GM21576 (cell line): Measurements from ENCODE around the gene KRTAP19-6.
"Not testable (repeated sequence)": the region's sequence is repeated elsewhere in the genome, so short reads cannot be mapped to it uniquely, and the experiment has no call there.

Source experiments
- ATAC-seq: cut with Tn5 transposase; IDR thresholded peaks from one replicate; pipeline ENCODE4 v1.9.1; 2021; ENCODE audit warnings: mild to moderate bottlenecking, moderate library complexity; ENCODE audit not compliant: unreplicated experiment

Gene KRTAP19-6

GRCh38 chr21:30541764-30542163, at the start of gene KRTAP19-6:
Gene KRTAP19-6, minus strand, starts transcription at chr21:30541864. Its CDS starts 31 bp downstream, at chr21:30541833.
- ATAC-seq = no peak

GRCh38 chr21:30590297-30590696, 48.6 kb upstream of the KRTAP19-6 start, which contains the start of gene KRTAP22-2:
Gene KRTAP22-2, minus strand, starts transcription at chr21:30590397.
- ATAC-seq = no peak

- ATAC-seq = no peak
These were observed 41.2 kb upstream of the KRTAP19-6 start for GRCh38 chr21:30582870-30583269.

- ATAC-seq = no peak
These were observed 38.5 kb upstream of the KRTAP19-6 start for GRCh38 chr21:30580132-30580531.

- no peak for ATAC-seq
These were observed 37.7 kb upstream of the KRTAP19-6 start for GRCh38 chr21:30579346-30579745.

GRCh38 chr21:30577766-30578165, 36.1 kb upstream of the KRTAP19-6 start:
- no peak for ATAC-seq

GRCh38 chr21:30567617-30568016, 26.0 kb upstream of the KRTAP19-6 start:
- ATAC-seq = no peak

GRCh38 chr21:30563630-30564029, 22.0 kb upstream of the KRTAP19-6 start:
- ATAC-seq = no peak

GRCh38 chr21:30563072-30563471, 21.4 kb upstream of the KRTAP19-6 start:
- ATAC-seq = no peak

- ATAC-seq = no peak
These were observed 20.3 kb upstream of the KRTAP19-6 start for GRCh38 chr21:30561957-30562356.

GRCh38 chr21:30561264-30561895, 19.7 kb upstream of the KRTAP19-6 start, which contains the start of gene KRTAP19-7:
Gene KRTAP19-7, minus strand, starts transcription at chr21:30561314. Its CDS starts 25 bp downstream, at chr21:30561289.
- ATAC-seq = no peak

- no peak for ATAC-seq
These were observed 13.4 kb upstream of the KRTAP19-6 start for GRCh38 chr21:30555095-30555494.

GRCh38 chr21:30552782-30553181, 11.1 kb upstream of the KRTAP19-6 start:
- no peak for ATAC-seq

GRCh38 chr21:30518876-30519275, 22.8 kb downstream of the KRTAP19-6 start:
- no peak for ATAC-seq

GRCh38 chr21:30515681-30516080, 26.0 kb downstream of the KRTAP19-6 start:
- ATAC-seq = no peak

- not testable (repeated sequence) for ATAC-seq
These were observed 36.0 kb downstream of the KRTAP19-6 start for GRCh38 chr21:30505621-30506205.

- ATAC-seq = no peak
These were observed 39.6 kb downstream of the KRTAP19-6 start, which contains the start of gene KRTAP19-5 for GRCh38 chr21:30502041-30502440. Gene KRTAP19-5, minus strand, starts transcription at chr21:30502141. Its CDS starts 51 bp downstream, at chr21:30502090.

- ATAC-seq = no peak
These were observed 44.6 kb downstream of the KRTAP19-6 start, which contains the start of gene KRTAP19-4 for GRCh38 chr21:30497065-30497464. Gene KRTAP19-4, minus strand, starts transcription at chr21:30497165. Its CDS starts 55 bp downstream, at chr21:30497110.

GRCh38 chr21:30491963-30492428, 49.7 kb downstream of the KRTAP19-6 start, which contains the start of gene KRTAP19-3:
Gene KRTAP19-3, minus strand, starts transcription at chr21:30492013. Its CDS starts 56 bp downstream, at chr21:30491957.
- no peak for ATAC-seq
